Panc1 (cell line): ENCODE results near the gene NUDT13.
"Not testable (repeated sequence)": the region's sequence is repeated elsewhere in the genome, so short reads cannot be mapped to it uniquely, and the experiment has no call there.

Experiments used
- POLR2AphosphoS5 ChIP-seq: IDR thresholded peaks from 2 replicates; pipeline ENCODE4 v1.6.1; 2012; ENCODE audit warnings: mild to moderate bottlenecking, low read depth, low read length, moderate library complexity
- SIN3A ChIP-seq: IDR thresholded peaks from 2 replicates; pipeline ENCODE4 v1.6.1; 2012; ENCODE audit warnings: low read depth, mild to moderate bottlenecking, low read length, moderate library complexity, borderline replicate concordance; ENCODE audit not compliant: insufficient read depth
- TF ChIP-seq, protein P1 (sequence below): fragments of 450-650 bp; IDR thresholded peaks from 2 replicates; pipeline ENCODE4 v1.5.1; 2017; ENCODE audit warnings: mild to moderate bottlenecking
- TF ChIP-seq, protein P2 (sequence below), 2 experiments: IDR thresholded peaks; 2 replicates each; pipeline ENCODE4 v1.6.1; 2011 to 2012; ENCODE audit warnings: low read depth in 2 of 2, control low read depth in 1 of 2, low read length in 1 of 2, mild to moderate bottlenecking in 1 of 2, moderate library complexity in 1 of 2; ENCODE audit not compliant: insufficient read depth in 1 of 2

DNA sequence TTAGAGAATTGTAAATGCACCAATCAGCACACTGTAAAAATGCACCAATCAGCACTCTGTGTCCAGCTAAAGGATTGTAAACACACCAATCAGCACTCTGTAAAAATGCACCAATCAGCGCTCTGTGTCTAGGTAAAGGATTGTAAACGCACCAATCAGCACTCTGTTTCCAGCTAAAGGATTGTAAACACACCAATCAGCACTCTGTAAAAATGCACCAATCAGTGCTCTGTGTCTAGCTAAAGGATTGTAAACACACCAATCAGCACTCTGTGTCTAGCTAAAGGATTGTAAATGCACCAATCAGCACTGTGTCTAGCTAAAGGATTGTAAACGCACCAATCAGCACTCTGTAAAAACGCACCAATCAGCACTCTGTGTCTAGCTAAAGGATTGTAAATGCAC, 1.0 kb upstream of the NUDT13 start:
- not testable (repeated sequence) for TF ChIP-seq POLR2AphosphoS5, SIN3A
- TF ChIP-seq, protein P1, sequence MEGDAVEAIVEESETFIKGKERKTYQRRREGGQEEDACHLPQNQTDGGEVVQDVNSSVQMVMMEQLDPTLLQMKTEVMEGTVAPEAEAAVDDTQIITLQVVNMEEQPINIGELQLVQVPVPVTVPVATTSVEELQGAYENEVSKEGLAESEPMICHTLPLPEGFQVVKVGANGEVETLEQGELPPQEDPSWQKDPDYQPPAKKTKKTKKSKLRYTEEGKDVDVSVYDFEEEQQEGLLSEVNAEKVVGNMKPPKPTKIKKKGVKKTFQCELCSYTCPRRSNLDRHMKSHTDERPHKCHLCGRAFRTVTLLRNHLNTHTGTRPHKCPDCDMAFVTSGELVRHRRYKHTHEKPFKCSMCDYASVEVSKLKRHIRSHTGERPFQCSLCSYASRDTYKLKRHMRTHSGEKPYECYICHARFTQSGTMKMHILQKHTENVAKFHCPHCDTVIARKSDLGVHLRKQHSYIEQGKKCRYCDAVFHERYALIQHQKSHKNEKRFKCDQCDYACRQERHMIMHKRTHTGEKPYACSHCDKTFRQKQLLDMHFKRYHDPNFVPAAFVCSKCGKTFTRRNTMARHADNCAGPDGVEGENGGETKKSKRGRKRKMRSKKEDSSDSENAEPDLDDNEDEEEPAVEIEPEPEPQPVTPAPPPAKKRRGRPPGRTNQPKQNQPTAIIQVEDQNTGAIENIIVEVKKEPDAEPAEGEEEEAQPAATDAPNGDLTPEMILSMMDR = not testable (repeated sequence)
- TF ChIP-seq, protein P2, sequence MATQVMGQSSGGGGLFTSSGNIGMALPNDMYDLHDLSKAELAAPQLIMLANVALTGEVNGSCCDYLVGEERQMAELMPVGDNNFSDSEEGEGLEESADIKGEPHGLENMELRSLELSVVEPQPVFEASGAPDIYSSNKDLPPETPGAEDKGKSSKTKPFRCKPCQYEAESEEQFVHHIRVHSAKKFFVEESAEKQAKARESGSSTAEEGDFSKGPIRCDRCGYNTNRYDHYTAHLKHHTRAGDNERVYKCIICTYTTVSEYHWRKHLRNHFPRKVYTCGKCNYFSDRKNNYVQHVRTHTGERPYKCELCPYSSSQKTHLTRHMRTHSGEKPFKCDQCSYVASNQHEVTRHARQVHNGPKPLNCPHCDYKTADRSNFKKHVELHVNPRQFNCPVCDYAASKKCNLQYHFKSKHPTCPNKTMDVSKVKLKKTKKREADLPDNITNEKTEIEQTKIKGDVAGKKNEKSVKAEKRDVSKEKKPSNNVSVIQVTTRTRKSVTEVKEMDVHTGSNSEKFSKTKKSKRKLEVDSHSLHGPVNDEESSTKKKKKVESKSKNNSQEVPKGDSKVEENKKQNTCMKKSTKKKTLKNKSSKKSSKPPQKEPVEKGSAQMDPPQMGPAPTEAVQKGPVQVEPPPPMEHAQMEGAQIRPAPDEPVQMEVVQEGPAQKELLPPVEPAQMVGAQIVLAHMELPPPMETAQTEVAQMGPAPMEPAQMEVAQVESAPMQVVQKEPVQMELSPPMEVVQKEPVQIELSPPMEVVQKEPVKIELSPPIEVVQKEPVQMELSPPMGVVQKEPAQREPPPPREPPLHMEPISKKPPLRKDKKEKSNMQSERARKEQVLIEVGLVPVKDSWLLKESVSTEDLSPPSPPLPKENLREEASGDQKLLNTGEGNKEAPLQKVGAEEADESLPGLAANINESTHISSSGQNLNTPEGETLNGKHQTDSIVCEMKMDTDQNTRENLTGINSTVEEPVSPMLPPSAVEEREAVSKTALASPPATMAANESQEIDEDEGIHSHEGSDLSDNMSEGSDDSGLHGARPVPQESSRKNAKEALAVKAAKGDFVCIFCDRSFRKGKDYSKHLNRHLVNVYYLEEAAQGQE (IDR thresholded peaks at IDR 0.05; ENCODE audit: insufficient read depth in 1 of 2, low read depth in 2 of 2, low read length in 1 of 2) = not testable (repeated sequence)
